H9 (cell line): Measurements from ENCODE around the gene CTH. TPM values are rescaled to one million over a fixed set of nuclear protein-coding genes. Genes with fewer than 3 reads are reported as not detected.

Experiments used
- DNase-seq: peaks from one replicate; pipeline ENCODE4 v3.0.0-alpha.2; 2017
- H2AFZ ChIP-seq: one replicate; pipeline ENCODE4 v1.6.1; 2013; ENCODE audit warnings: mild to moderate bottlenecking, low read length, control low read depth, moderate library complexity
- H2AK5ac ChIP-seq: 2 replicates; pipeline ENCODE4 v1.6.1; 2013; ENCODE audit warnings: low read length, control low read depth, mixed read lengths; ENCODE audit not compliant: insufficient read length
- H2BK120ac ChIP-seq: one replicate; pipeline ENCODE4 v1.6.1; 2013; ENCODE audit warnings: low read depth, mild to moderate bottlenecking, low read length, control low read depth, inconsistent platforms; ENCODE audit not compliant: poor library complexity, severe bottlenecking
- H2BK12ac ChIP-seq: 2 replicates; pipeline ENCODE4 v1.6.1; 2013; ENCODE audit warnings: low read length, control low read depth, mixed read lengths, low read depth; ENCODE audit not compliant: insufficient read length
- H2BK15ac ChIP-seq: 2 replicates; pipeline ENCODE4 v1.6.1; 2013; ENCODE audit warnings: low read depth, low read length, control low read depth
- H2BK20ac ChIP-seq: one replicate; pipeline ENCODE4 v1.6.1; 2013; ENCODE audit warnings: low read depth, mild to moderate bottlenecking, low read length, control low read depth, inconsistent platforms; ENCODE audit not compliant: poor library complexity, severe bottlenecking
- H2BK5ac ChIP-seq: 2 replicates; pipeline ENCODE4 v1.6.1; 2013; ENCODE audit warnings: low read length, control low read depth, mixed read lengths; ENCODE audit not compliant: insufficient read length
- H3K14ac ChIP-seq: 2 replicates; pipeline ENCODE4 v1.6.1; 2013; ENCODE audit warnings: low read length, control low read depth; ENCODE audit not compliant: insufficient read depth
- H3K18ac ChIP-seq: 2 replicates; pipeline ENCODE4 v1.6.1; 2013; ENCODE audit warnings: low read depth, mild to moderate bottlenecking, mixed read lengths, low read length, control low read depth; ENCODE audit not compliant: insufficient read length
- H3K23ac ChIP-seq: 2 replicates; pipeline ENCODE4 v1.6.1; 2013; ENCODE audit warnings: low read length, control low read depth, mixed read lengths, low read depth; ENCODE audit not compliant: insufficient read length
- H3K23me2 ChIP-seq: 2 replicates; pipeline ENCODE4 v1.6.1; 2013; ENCODE audit warnings: low read depth, mild to moderate bottlenecking, mixed read lengths, low read length, control low read depth; ENCODE audit not compliant: insufficient read length, poor library complexity, severe bottlenecking
- H3K27ac ChIP-seq: 2 replicates; pipeline ENCODE4 v1.5.1; 2013; ENCODE audit warnings: low read length, control low read depth, mixed read lengths, low read depth; ENCODE audit not compliant: insufficient read length
- H3K27me3 ChIP-seq: 2 replicates; pipeline ENCODE4 v1.6.1; 2013; ENCODE audit warnings: low read length, control low read depth, inconsistent platforms; ENCODE audit not compliant: insufficient read depth
- H3K4ac ChIP-seq: 2 replicates; pipeline ENCODE4 v1.6.1; 2013; ENCODE audit warnings: low read depth, mild to moderate bottlenecking, control low read depth, inconsistent platforms, low read length, moderate library complexity
- H3K4me1 ChIP-seq: 2 replicates; pipeline ENCODE4 v1.6.1; 2013; ENCODE audit warnings: low read length, control low read depth, inconsistent platforms; ENCODE audit not compliant: insufficient read depth
- H3K4me2 ChIP-seq: 2 replicates; pipeline ENCODE4 v1.6.1; 2013; ENCODE audit warnings: low read length, control low read depth, mixed read lengths; ENCODE audit not compliant: insufficient read length, insufficient read depth
- H3K56ac ChIP-seq: 2 replicates; pipeline ENCODE4 v1.6.1; 2013; ENCODE audit warnings: low read depth, mild to moderate bottlenecking, mixed read lengths, low read length, control low read depth; ENCODE audit not compliant: insufficient read length
- H3K79me1 ChIP-seq: 2 replicates; pipeline ENCODE4 v1.6.1; 2013; ENCODE audit warnings: low read depth, mild to moderate bottlenecking, moderate library complexity, low read length, control low read depth, inconsistent platforms; ENCODE audit not compliant: insufficient read depth, poor library complexity, severe bottlenecking
- H3K79me2 ChIP-seq: 2 replicates; pipeline ENCODE4 v1.6.1; 2013; ENCODE audit warnings: low read length, control low read depth, inconsistent platforms; ENCODE audit not compliant: insufficient read depth
- H3K9ac ChIP-seq: 2 replicates; pipeline ENCODE4 v1.6.1; 2013; ENCODE audit warnings: low read length, control low read depth, mixed read lengths; ENCODE audit not compliant: insufficient read length; ENCODE audit errors: extremely low read depth
- H3K9me3 ChIP-seq: one replicate; pipeline ENCODE4 v1.6.1; 2013; ENCODE audit warnings: low read depth, low read length, inconsistent platforms; ENCODE audit not compliant: control insufficient read depth
- H3T11ph ChIP-seq: one replicate; pipeline ENCODE4 v1.6.1; 2013; ENCODE audit warnings: mild to moderate bottlenecking, low read length, control low read depth, inconsistent platforms
- H4K20me1 ChIP-seq: one replicate; pipeline ENCODE4 v1.6.1; 2013; ENCODE audit not compliant: control insufficient read depth, insufficient read length, insufficient read depth
- H4K5ac ChIP-seq: 2 replicates; pipeline ENCODE4 v1.6.1; 2013; ENCODE audit warnings: low read depth, mild to moderate bottlenecking, mixed read lengths, low read length, control low read depth; ENCODE audit not compliant: insufficient read length
- H4K8ac ChIP-seq: replicated peaks from 2 replicates; pipeline ENCODE4 v1.6.1; 2013; ENCODE audit warnings: low read length, control low read depth, mixed read lengths, low read depth; ENCODE audit not compliant: insufficient read length
- H4K91ac ChIP-seq: 2 replicates; pipeline ENCODE4 v1.6.1; 2013; ENCODE audit warnings: low read depth, mild to moderate bottlenecking, moderate library complexity, mixed read lengths, low read length, control low read depth; ENCODE audit not compliant: insufficient read length
- H3K27ac Mint-ChIP-seq, 3 experiments: 2 replicates in 2 of 3; 3 replicates in 1 of 3; pipeline ENCODE4 v1.8.0; 2020 to 2021; ENCODE audit warnings: mixed read lengths in 3 of 3, mild to moderate bottlenecking in 1 of 3, moderate library complexity in 1 of 3
- H3K27me3 Mint-ChIP-seq: 2 replicates; pipeline ENCODE4 v1.8.0; 2021; ENCODE audit warnings: low read depth, mild to moderate bottlenecking, moderate library complexity, mixed read lengths
- H3K36me3 Mint-ChIP-seq, 3 experiments: 2 replicates in 2 of 3; 3 replicates in 1 of 3; pipeline ENCODE4 v1.8.0; 2020 to 2021; ENCODE audit warnings: low read depth in 3 of 3, mixed read lengths in 3 of 3; ENCODE audit not compliant: insufficient read depth in 1 of 3
- H3K4me1 Mint-ChIP-seq, 2 experiments: 2 replicates each; pipeline ENCODE4 v1.8.0; 2020; ENCODE audit warnings: mixed read lengths in 2 of 2
- H3K4me3 Mint-ChIP-seq, 2 experiments: 2 replicates in 1 of 2; 3 replicates in 1 of 2; pipeline ENCODE4 v1.8.0; 2020 to 2021; ENCODE audit warnings: mild to moderate bottlenecking in 2 of 2, mixed read lengths in 2 of 2, moderate library complexity in 1 of 2
- H3K9me3 Mint-ChIP-seq, 2 experiments: 2 replicates in 1 of 2; 3 replicates in 1 of 2; pipeline ENCODE4 v1.8.0; 2020; ENCODE audit warnings: mild to moderate bottlenecking in 2 of 2, mixed read lengths in 2 of 2, moderate library complexity in 1 of 2
- CTCF ChIP-seq: fragments of 200-600 bp; sonication (generic); conservative IDR thresholded peaks from 3 replicates; pipeline ENCODE4 v1.8.0; 2021; ENCODE audit warnings: antibody characterized with exemption, mild to moderate bottlenecking
- WGBS: extraction: QIAGEN DNeasy Blood & Tissue Kit; methylation state at CpG from one replicate; pipeline ENCODE4 v1.1.7; 2013; ENCODE audit warnings: missing lambda C conversion rate, low lambda C conversion rate, mixed read lengths; ENCODE audit not compliant: insufficient read length; ENCODE audit errors: extremely low coverage; 5-methylcytosine and 5-hydroxymethylcytosine counted together
- total RNA-seq: library from RNA; stranded (reverse); gene quantifications from 2 replicates; pipeline ENCODE4 v1.2.1, GENCODE V29; 2021

The CTH gene
- total RNA-seq, 1 experiment from 2014 or later = 15.5 TPM

GRCh38 chr1:70483342-70483741 lies 72.3 kb downstream of the CTH start:
- Histone ChIP-seq H3K79me2 (no peaks in the 10 kb centered on the region), H3K23me2 (no peaks in the 10 kb centered on the region), H3K79me1 (no peaks in the 10 kb centered on the region), H4K91ac (no peak overlapping the region), H2BK120ac (no peak overlapping the region), H3K56ac (no peak overlapping the region), H4K8ac (no peak overlapping the region), H3K4me1 (no peaks in the 10 kb centered on the region), H4K20me1 (no peaks in the 10 kb centered on the region), H3K9ac (no peak overlapping the region), H2BK15ac (no peak overlapping the region), H3K14ac (no peak overlapping the region), H3K27ac (no peak overlapping the region), H4K5ac (no peak overlapping the region), H3K27me3 (no peaks in the 10 kb centered on the region), H3K4me2 (no peak overlapping the region), H2AK5ac (no peak overlapping the region), H3K18ac (no peak overlapping the region), H2AFZ (no peak overlapping the region), H2BK20ac (no peak overlapping the region), H3K23ac (no peak overlapping the region), H2BK5ac (no peak overlapping the region), H3T11ph (no peak overlapping the region), H3K4ac (no peak overlapping the region), H3K9me3 (no peaks in the 10 kb centered on the region), H2BK12ac (no peak overlapping the region)
- H3K9me3 Mint-ChIP-seq = no peaks in the 10 kb centered on the region
- no peak for DNase-seq
- no peaks in the 10 kb centered on the region for H3K36me3 Mint-ChIP-seq
- no peak overlapping the region for H3K4me3 Mint-ChIP-seq
- H3K4me1 Mint-ChIP-seq = no peaks in the 10 kb centered on the region
- no peak for TF ChIP-seq CTCF
- WGBS = no CpG with 5 or more reads among the region's 4 CpGs
- no peaks in the 10 kb centered on the region for H3K27me3 Mint-ChIP-seq
- 0 out of 7 replicates have a peak overlapping the region, but pooled peaks of 1 of the 3 experiments have one; percentile 11 for H3K27ac Mint-ChIP-seq
